LNCaP clone FGC (cell line): ENCODE results near the gene NOX5.

Experiments used
- DNase-seq: peaks from one replicate; pipeline ENCODE4 v3.0.0-alpha.2; 2011; ENCODE audit warnings: low read depth
- H3K4me3 ChIP-seq: 2 replicates; pipeline ENCODE4 v1.5.1; 2011; ENCODE audit warnings: mild to moderate bottlenecking, low read depth, low read length, control low read depth
- CTCF ChIP-seq: IDR thresholded peaks from 2 replicates; pipeline ENCODE4 v1.5.1; 2012; ENCODE audit warnings: mild to moderate bottlenecking; ENCODE audit not compliant: control insufficient read depth, insufficient read depth; ENCODE audit errors: extremely low read depth

Gene NOX5

DNA sequence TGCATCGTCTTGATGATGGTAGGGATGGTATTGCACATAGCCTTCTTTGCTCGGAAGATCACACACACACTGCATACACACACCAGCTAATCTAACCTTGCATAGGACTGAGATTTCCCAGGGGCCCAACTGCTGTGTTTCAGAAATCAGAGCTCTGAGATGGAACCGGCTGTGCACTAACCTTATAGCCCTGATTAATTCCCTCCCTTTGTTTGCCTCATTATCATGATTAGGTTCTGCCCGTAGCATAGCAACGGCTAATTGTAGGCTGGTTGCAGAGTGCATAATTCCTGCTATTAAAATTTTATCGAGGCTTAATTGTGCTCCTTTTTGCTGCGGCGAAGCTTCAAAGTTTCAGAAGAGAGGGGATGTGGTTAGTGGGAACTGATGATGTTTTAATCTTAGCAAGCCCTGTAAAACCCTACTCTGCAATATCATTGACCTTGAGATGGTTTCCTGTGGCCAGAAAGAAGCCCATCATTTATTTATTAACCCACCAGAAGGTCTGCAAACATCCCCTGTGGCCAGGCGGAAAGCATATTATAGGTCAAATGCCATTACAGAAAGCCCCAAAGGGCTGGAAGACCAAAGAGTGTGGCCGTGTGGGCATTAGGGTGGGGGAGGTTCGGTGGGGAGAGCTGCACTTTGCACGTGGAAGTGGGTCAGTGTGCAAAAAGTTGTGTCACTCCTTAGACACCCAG lies 89.7 kb downstream of the NOX5 start:
- H3K4me3 ChIP-seq = no peak overlapping the region
- DNase-seq = no peak
- TF ChIP-seq CTCF = no peak

DNA sequence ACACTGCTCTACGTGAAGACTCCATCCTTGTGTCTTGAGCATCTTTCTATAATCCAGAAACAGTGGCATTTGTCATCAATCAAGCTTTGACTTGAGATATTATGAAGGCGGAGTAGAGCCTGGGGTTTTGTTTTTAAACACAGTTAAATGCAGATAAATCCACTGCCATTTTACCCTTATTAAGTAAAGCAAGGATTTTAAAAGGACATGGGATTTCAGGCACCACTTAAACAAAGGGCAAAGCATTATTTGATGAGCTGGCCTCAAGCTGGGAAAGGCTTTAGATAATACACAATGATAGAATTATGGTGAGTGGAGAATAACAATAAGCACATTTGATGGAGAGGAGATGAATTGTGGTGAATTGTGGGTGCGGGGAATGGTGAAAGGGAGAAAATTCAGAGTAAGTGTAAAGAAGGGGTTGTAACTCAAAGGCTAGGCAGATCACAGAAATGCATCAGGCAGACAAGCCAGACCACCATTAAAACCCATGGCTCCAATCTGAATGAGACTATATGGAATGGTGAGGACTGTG lies 91.0 kb downstream of the NOX5 start:
- TF ChIP-seq CTCF = no peak
- DNase-seq = no peak
- H3K4me3 ChIP-seq = no peak overlapping the region

- H3K4me3 ChIP-seq = no peak overlapping the region
- no peak for TF ChIP-seq CTCF
- DNase-seq = no peak
Measured at GRCh38 chr15:69107025-69107620, 92.6 kb downstream of the NOX5 start.
